Regular cardiac myocyte (primary cell): ENCODE data around the gene TMEM14C. TPM values are rescaled to one million over a fixed set of nuclear protein-coding genes. Genes with fewer than 3 reads are reported as not detected.

Source experiments
- total RNA-seq: library from RNA; depleted of rRNA; stranded (reverse); fragments of >200 nt; gene quantifications from 2 replicates; pipeline ENCODE4 v1.2.3, GENCODE V29; 2014

TMEM14C gene
- 109 and 153 TPM in 2 replicates for total RNA-seq

DNA sequence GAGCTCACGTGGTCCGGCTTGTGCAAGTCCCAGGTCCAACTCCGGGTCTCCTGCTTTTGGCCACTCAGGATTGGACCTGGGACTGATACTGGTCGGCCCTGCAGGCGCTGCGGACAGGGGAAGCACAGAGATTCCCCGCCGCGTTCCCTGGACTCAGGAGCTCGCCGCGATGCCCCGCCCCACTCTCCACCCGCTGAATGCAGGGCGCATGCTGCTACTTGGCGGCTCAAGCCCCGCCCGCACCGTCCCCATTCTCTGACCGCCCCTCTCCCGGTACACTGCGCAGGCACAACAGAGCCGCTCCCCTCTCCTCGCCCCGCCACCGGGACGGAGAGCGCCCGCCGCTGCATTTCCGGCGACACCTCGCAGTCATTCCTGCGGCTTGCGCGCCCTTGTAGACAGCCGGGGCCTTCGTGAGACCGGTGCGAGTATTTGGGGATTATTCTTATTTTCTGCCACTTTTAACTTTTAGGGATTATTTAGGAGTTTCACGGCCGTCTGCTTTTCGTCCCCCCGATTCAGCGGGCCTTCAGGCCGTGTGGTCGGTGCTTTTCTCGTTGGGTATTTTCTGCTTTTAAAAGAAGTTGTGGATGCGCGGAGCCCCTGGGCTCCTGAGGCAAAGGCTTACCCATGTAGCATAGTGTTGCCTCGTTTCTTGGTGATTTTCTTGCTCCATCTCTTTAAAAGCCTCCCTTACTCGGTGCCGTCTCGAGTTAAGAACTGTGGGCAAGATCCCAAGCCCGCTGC, at the start of gene TMEM14C:
Gene TMEM14C (plus strand): TSS at position 251 of the 747 bp plus-strand sequence. CDS start 1,544 bp downstream, outside the sequence.

DNA sequence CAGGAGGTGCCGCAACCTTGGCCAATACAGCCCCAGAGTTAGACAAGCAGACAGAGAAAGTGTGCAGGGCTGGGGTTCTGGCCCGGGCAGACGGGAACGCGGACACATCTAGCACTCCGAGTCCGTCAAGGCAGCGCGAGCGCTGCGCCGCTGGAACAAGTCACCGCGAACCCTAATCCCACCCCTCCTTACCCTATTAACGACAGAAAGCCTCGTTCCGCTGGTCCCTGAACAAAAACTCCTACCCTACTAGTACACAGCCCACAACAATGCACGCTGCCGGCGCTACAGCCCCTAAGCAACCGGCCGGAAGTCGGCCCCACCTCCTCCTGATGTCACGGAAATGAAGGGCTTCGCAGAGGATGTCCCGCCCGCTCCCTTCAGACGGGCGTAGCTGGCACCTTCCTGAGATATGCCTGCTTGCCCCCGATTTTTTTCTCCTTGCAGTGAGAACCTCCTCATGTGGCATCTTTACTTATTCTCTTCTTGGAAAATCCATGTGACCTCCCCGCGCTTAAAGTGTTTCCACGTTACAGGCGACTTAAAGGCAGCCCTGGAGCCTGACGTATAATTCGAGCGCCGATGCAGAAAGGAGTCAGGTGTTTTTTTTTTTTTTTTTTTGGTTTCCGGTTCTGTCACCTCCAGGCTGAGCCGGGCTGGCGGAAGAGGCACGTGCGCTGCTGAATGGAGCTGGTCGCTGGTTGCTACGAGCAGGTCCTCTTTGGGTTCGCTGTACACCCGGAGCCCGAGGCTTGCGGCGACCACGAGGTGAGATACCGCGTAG, 28.4 kb upstream of the TMEM14C start, which contains the start of the genes C6orf52 and PAK1IP1:
Gene C6orf52 (minus strand): TSS at position 315 of the 784 bp plus-strand sequence. CDS start 7,066 bp downstream, outside the sequence.
Gene PAK1IP1 (plus strand): TSS at position 671 of the 784 bp plus-strand sequence. CDS start 14 bp downstream, at position 685.

DNA sequence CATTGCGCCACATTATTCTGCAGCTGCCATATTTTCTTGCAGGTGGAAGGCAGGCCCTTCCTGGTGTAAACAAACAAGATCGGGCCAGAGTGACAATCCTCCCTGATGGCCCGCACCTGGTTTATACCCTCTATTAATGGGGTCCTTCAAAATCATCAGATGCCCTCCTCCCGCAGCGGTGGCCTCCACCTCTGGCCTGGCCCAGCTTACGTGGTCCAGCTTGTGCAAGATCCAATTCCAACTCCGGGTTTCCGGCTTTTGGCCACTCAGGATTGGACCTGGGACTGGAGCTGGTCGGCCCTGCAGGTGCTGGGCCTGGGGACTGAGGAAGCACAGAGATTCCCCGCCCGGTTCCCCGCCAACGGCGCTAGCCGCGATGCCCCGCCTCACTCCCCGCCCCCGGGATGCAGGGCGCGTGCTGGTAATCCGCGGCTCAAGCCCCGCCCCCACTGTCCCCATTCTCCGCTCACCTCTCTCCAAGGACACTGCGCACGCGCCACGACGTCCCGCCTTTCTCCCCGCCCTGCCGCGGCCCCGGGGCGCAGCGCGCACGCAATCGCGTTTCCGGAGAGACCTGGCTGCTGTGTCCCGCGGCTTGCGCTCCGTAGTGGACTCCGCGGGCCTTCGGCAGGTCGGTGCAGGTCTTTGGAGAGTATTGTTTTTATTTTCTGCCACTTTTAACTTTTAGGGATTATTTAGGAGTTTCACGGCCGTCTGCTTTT, 24.5 kb downstream of the TMEM14C start, which contains the start of gene TMEM14B:
Gene TMEM14B (plus strand): TSS at position 555 of the 722 bp plus-strand sequence. CDS start 1,441 bp downstream, outside the sequence.

Other genes with a start within 250 kb of the TMEM14C start
- 0.19 and 1.4 TPM in 2 replicates for gene GCNT2, start 201.7 kb upstream of the TMEM14C start, total RNA-seq
- gene C6orf52, start 28.5 kb upstream of the TMEM14C start, total RNA-seq: 0.56 TPM in 1 of 2 replicates, not detected in the other
- 17.5 and 28.0 TPM in 2 replicates for gene PAK1IP1, start 28.1 kb upstream of the TMEM14C start, total RNA-seq
- gene TMEM14B, start 24.7 kb downstream of the TMEM14C start, total RNA-seq: 82.3 and 111 TPM in 2 replicates
- gene MAK, start 115.5 kb downstream of the TMEM14C start, total RNA-seq: not detected in 2 replicates
- gene GCM2, start 159.0 kb downstream of the TMEM14C start, total RNA-seq: not detected in 2 replicates
- not detected in 2 replicates for gene SYCP2L, start 164.0 kb downstream of the TMEM14C start, total RNA-seq